Fibroblast of skin of abdomen (primary cell): ENCODE data around the gene CA6. TPM values are rescaled to one million over a fixed set of nuclear protein-coding genes. Genes with fewer than 3 reads are reported as not detected.
"Not testable (repeated sequence)": the region's sequence is repeated elsewhere in the genome, so short reads cannot be mapped to it uniquely, and the experiment has no call there.

Source experiments
- DNase-seq: peaks from one replicate; pipeline ENCODE4 v3.0.0-alpha.2; 2013
- polyA plus RNA-seq, 2 experiments: library from polyadenylated mRNA; unstranded; fragments of 120-200 nt; gene quantifications; one replicate each; pipeline ENCODE4 v1.2.1, GENCODE V29; 2013; ENCODE audit not compliant: insufficient read length in 2 of 2

CA6 gene
- polyA plus RNA-seq (2013, experiment 1 of 2; ENCODE audit: insufficient read length), result not detected
- polyA plus RNA-seq (2013, experiment 2 of 2; ENCODE audit: insufficient read length), result not detected

- DNase-seq, result no peak
Measured at GRCh38 chr1:8945568-8945967, at the start of gene CA6. CA6 (plus strand) TSS chr1:8945868; CDS start chr1:8945887, 19 bp downstream.

- not testable (repeated sequence) for DNase-seq
Measured at GRCh38 chr1:8896775-8897174, 48.9 kb upstream of the CA6 start.

GRCh38 chr1:8897505-8897904, 48.2 kb upstream of the CA6 start:
- not testable (repeated sequence) for DNase-seq

GRCh38 chr1:8898418-8898817, 47.2 kb upstream of the CA6 start:
- DNase-seq, result not testable (repeated sequence)

GRCh38 chr1:8899046-8899445, 46.6 kb upstream of the CA6 start:
- no peak for DNase-seq

- DNase-seq, result not testable (repeated sequence)
Measured at GRCh38 chr1:8900684-8901083, 45.0 kb upstream of the CA6 start.

GRCh38 chr1:8902765-8903164, 42.9 kb upstream of the CA6 start:
- peak; percentile 61 for DNase-seq

GRCh38 chr1:8903410-8903809, 42.3 kb upstream of the CA6 start:
- peak; percentile 26 for DNase-seq

GRCh38 chr1:8903908-8904650, 41.6 kb upstream of the CA6 start:
- DNase-seq, result peak; percentile 97

- peak; percentile 44 for DNase-seq
Measured at GRCh38 chr1:8905582-8906191, 40.0 kb upstream of the CA6 start.

- no peak for DNase-seq
Measured at GRCh38 chr1:8908388-8909151, 37.1 kb upstream of the CA6 start.

- no peak for DNase-seq
Measured at GRCh38 chr1:8910331-8910730, 35.3 kb upstream of the CA6 start.

GRCh38 chr1:8910914-8911313, 34.8 kb upstream of the CA6 start:
- no peak for DNase-seq

- DNase-seq, result no peak
Measured at GRCh38 chr1:8911416-8912309, 34.0 kb upstream of the CA6 start.

GRCh38 chr1:8913457-8913856, 32.2 kb upstream of the CA6 start:
- no peak for DNase-seq

- DNase-seq, result no peak
Measured at GRCh38 chr1:8914466-8914865, 31.2 kb upstream of the CA6 start.

GRCh38 chr1:8915446-8915845, 30.2 kb upstream of the CA6 start:
- no peak for DNase-seq

- not testable (repeated sequence) for DNase-seq
Measured at GRCh38 chr1:8917536-8917935, 28.1 kb upstream of the CA6 start.

- DNase-seq, result no peak
Measured at GRCh38 chr1:8922962-8923361, 22.7 kb upstream of the CA6 start.

- no peak for DNase-seq
Measured at GRCh38 chr1:8925406-8925805, 20.3 kb upstream of the CA6 start.

- DNase-seq, result no peak
Measured at GRCh38 chr1:8925960-8926359, 19.7 kb upstream of the CA6 start.
